ENCODE measurements around the gene MRPS33.

The MRPS33 gene

GRCh38 chr7:141014524-141015395 lies at the start of gene MRPS33:
Gene MRPS33 (minus strand): TSS chr7:141014952. CDS start chr7:141010633, 4,319 bp downstream.
- in situ Hi-C loops (cut with HindIII; ENCODE audit: low sequenced_read_pairs), result loop anchor here (25.0 kb wide), 1 partner anchor 202 kb away; no protein-coding TSS in a partner anchor
- DNase-seq (ENCODE audit: low read depth, low spot score), result peak; percentile 96

GRCh38 chr7:141057788-141058187 lies 43.0 kb upstream of the MRPS33 start:
- TF ChIP-seq CTCF (IDR thresholded peaks at IDR 0.05; ENCODE audit: low read depth, low read length), result no peak
- DNase-seq (ENCODE audit: low read depth, low spot score), result no peak
- H3K4me3 ChIP-seq (ENCODE audit: low read depth, low read length), result no peak overlapping the region
- in situ Hi-C loops (cut with HindIII; ENCODE audit: low sequenced_read_pairs), result no loop called here

More at GRCh38 chr7:141014524-141015395, at the start of gene MRPS33:
- TF ChIP-seq CTCF (IDR thresholded peaks at IDR 0.05; ENCODE audit: low read depth, low read length), result peak; percentile 71
- H3K4me3 ChIP-seq (ENCODE audit: low read depth, low read length), result peak within 1 kb of the TSS; percentile 66

- no peak overlapping the region for H3K4me3 ChIP-seq (ENCODE audit: low read depth, low read length)
- no peak for DNase-seq (ENCODE audit: low read depth, low spot score)
- in situ Hi-C loops (cut with HindIII; ENCODE audit: low sequenced_read_pairs), result no loop called here
- no peak for TF ChIP-seq CTCF (IDR thresholded peaks at IDR 0.05; ENCODE audit: low read depth, low read length)
Observed at GRCh38 chr7:141055146-141055545, 40.4 kb upstream of the MRPS33 start.

GRCh38 chr7:141053626-141054025 lies 38.9 kb upstream of the MRPS33 start:
- no peak for DNase-seq (ENCODE audit: low read depth, low spot score)
- in situ Hi-C loops (cut with HindIII; ENCODE audit: low sequenced_read_pairs), result no loop called here
- H3K4me3 ChIP-seq (ENCODE audit: low read depth, low read length), result no peak overlapping the region
- TF ChIP-seq CTCF (IDR thresholded peaks at IDR 0.05; ENCODE audit: low read depth, low read length), result no peak

GRCh38 chr7:141045842-141046620 lies 31.3 kb upstream of the MRPS33 start:
- in situ Hi-C loops (cut with HindIII; ENCODE audit: low sequenced_read_pairs), result no loop called here
- DNase-seq (ENCODE audit: low read depth, low spot score), result peak; percentile 31
- H3K4me3 ChIP-seq (ENCODE audit: low read depth, low read length), result no peak overlapping the region
- TF ChIP-seq CTCF (IDR thresholded peaks at IDR 0.05; ENCODE audit: low read depth, low read length), result no peak

GRCh38 chr7:141045126-141045841 lies 30.5 kb upstream of the MRPS33 start:
- in situ Hi-C loops (cut with HindIII; ENCODE audit: low sequenced_read_pairs), result no loop called here
- DNase-seq (ENCODE audit: low read depth, low spot score), result no peak
- H3K4me3 ChIP-seq (ENCODE audit: low read depth, low read length), result no peak overlapping the region
- no peak for TF ChIP-seq CTCF (IDR thresholded peaks at IDR 0.05; ENCODE audit: low read depth, low read length)

Data from astrocyte of the spinal cord (primary cell).